HG03342 (cell line): ENCODE results near the gene CDS1.
"Not testable (repeated sequence)": the region's sequence is repeated elsewhere in the genome, so short reads cannot be mapped to it uniquely, and the experiment has no call there.

ENCODE experiments used
- ATAC-seq: cut with Tn5 transposase; IDR thresholded peaks from one replicate; pipeline ENCODE4 v1.9.1; 2021; ENCODE audit warnings: mild to moderate bottlenecking, moderate library complexity; ENCODE audit not compliant: unreplicated experiment

Gene CDS1

GRCh38 chr4:84669201-84669600 lies 86.3 kb downstream of the CDS1 start:
- no peak for ATAC-seq

GRCh38 chr4:84672177-84672576 lies 89.2 kb downstream of the CDS1 start:
- ATAC-seq, result no peak

GRCh38 chr4:84673475-84674240 lies 90.7 kb downstream of the CDS1 start:
- ATAC-seq, result no peak

- ATAC-seq, result no peak
Observed at GRCh38 chr4:84677093-84677492, 94.2 kb downstream of the CDS1 start.

- no peak for ATAC-seq
Observed at GRCh38 chr4:84677995-84678394, 95.1 kb downstream of the CDS1 start.

GRCh38 chr4:84678976-84679744 lies 96.2 kb downstream of the CDS1 start:
- ATAC-seq, result no peak

GRCh38 chr4:84680956-84681355 lies 98.0 kb downstream of the CDS1 start:
- no peak for ATAC-seq

- ATAC-seq, result no peak
Observed at GRCh38 chr4:84681486-84682274, 98.8 kb downstream of the CDS1 start.

- not testable (repeated sequence) for ATAC-seq
Observed at GRCh38 chr4:84682661-84683060, 99.7 kb downstream of the CDS1 start.

- no peak for ATAC-seq
Observed at GRCh38 chr4:84683064-84683850, 100.3 kb downstream of the CDS1 start.

- no peak for ATAC-seq
Observed at GRCh38 chr4:84684361-84684760, 101.4 kb downstream of the CDS1 start.

GRCh38 chr4:84685105-84685504 lies 102.2 kb downstream of the CDS1 start:
- ATAC-seq, result no peak

GRCh38 chr4:84688605-84689004 lies 105.7 kb downstream of the CDS1 start:
- no peak for ATAC-seq

- ATAC-seq, result no peak
Observed at GRCh38 chr4:84689197-84689596, 106.3 kb downstream of the CDS1 start.

- ATAC-seq, result no peak
Observed at GRCh38 chr4:84690481-84690880, 107.6 kb downstream of the CDS1 start.

- ATAC-seq, result no peak
Observed at GRCh38 chr4:84691170-84691691, 108.3 kb downstream of the CDS1 start.

- ATAC-seq, result no peak
Observed at GRCh38 chr4:84691800-84692199, 108.9 kb downstream of the CDS1 start.

GRCh38 chr4:84697159-84697558 lies 114.2 kb downstream of the CDS1 start:
- no peak for ATAC-seq

GRCh38 chr4:84697615-84698201 lies 114.8 kb downstream of the CDS1 start:
- no peak for ATAC-seq
